Osteoblast (primary cell): ENCODE data around the gene SLFN11. TPM values are rescaled to one million over a fixed set of nuclear protein-coding genes. Genes with fewer than 3 reads are reported as not detected.

Experiments
- DNase-seq: peaks from one replicate; pipeline ENCODE4 v3.0.0; 2011; ENCODE audit warnings: low spot score, mixed read lengths; ENCODE audit not compliant: insufficient read length; ENCODE audit errors: missing footprints
- H2AFZ ChIP-seq: 2 replicates; pipeline ENCODE4 v1.6.0; 2011; ENCODE audit warnings: mild to moderate bottlenecking, low read length
- H3K27ac ChIP-seq: 2 replicates; pipeline ENCODE4 v1.5.1; 2011; ENCODE audit warnings: mild to moderate bottlenecking, low read depth, low read length, moderate library complexity
- H3K27me3 ChIP-seq: 2 replicates; pipeline ENCODE4 v1.6.0; 2012; ENCODE audit warnings: mild to moderate bottlenecking, control low read depth, inconsistent platforms, low read length, moderate library complexity; ENCODE audit not compliant: insufficient read depth
- H3K36me3 ChIP-seq: 2 replicates; pipeline ENCODE4 v1.5.1; 2011; ENCODE audit warnings: mild to moderate bottlenecking, low read length, control low read depth, moderate library complexity; ENCODE audit not compliant: insufficient read depth
- H3K4me1 ChIP-seq: 2 replicates; pipeline ENCODE4 v1.5.1; 2011; ENCODE audit warnings: mild to moderate bottlenecking, low read length, control low read depth, moderate library complexity; ENCODE audit not compliant: insufficient read depth
- H3K4me2 ChIP-seq: 2 replicates; pipeline ENCODE4 v1.6.0; 2011; ENCODE audit warnings: mild to moderate bottlenecking, low read length; ENCODE audit not compliant: insufficient read depth
- H3K4me3 ChIP-seq: fragments of 200-600 bp; sonication (generic); 3 replicates; pipeline ENCODE4 v1.5.1; 2012; ENCODE audit warnings: mild to moderate bottlenecking, low read length, inconsistent platforms; ENCODE audit not compliant: insufficient read depth
- H3K79me2 ChIP-seq: 2 replicates; pipeline ENCODE4 v1.6.0; 2012; ENCODE audit warnings: mild to moderate bottlenecking, low read length, control low read depth, inconsistent platforms; ENCODE audit not compliant: insufficient read depth
- H3K9me3 ChIP-seq: 2 replicates; pipeline ENCODE4 v1.5.1; 2011; ENCODE audit warnings: low read depth, low read length, control low read depth
- H4K20me1 ChIP-seq: 2 replicates; pipeline ENCODE4 v1.6.0; 2012; ENCODE audit warnings: mild to moderate bottlenecking, low read length, control low read depth; ENCODE audit not compliant: insufficient read depth
- CTCF ChIP-seq: IDR thresholded peaks from 2 replicates; pipeline ENCODE4 v1.5.1; 2011; ENCODE audit warnings: mild to moderate bottlenecking, low read depth, low read length, moderate library complexity; ENCODE audit errors: extremely low read depth
- total RNA-seq: library from RNA; depleted of rRNA; stranded (reverse); fragments of >200 nt; gene quantifications from 2 replicates; pipeline ENCODE4 v1.2.3, GENCODE V29; 2012

Gene SLFN11
- total RNA-seq, 1 donor = 52.8 TPM

GRCh38 chr17:35344262-35344661 is 29.2 kb downstream of the SLFN11 start:
- peaks cover 31% of the 10 kb centered on the region for H3K27me3 ChIP-seq
- H3K27ac ChIP-seq = no peak overlapping the region
- no peaks in the 10 kb centered on the region for H3K9me3 ChIP-seq
- no peaks in the 10 kb centered on the region for H3K36me3 ChIP-seq
- no peak for TF ChIP-seq CTCF
- H3K4me1 ChIP-seq = no peaks in the 10 kb centered on the region
- no peaks in the 10 kb centered on the region for H3K79me2 ChIP-seq
- H4K20me1 ChIP-seq = no peaks in the 10 kb centered on the region
- no peak overlapping the region for H3K4me3 ChIP-seq
- DNase-seq = no peak
- H2AFZ ChIP-seq = no peak overlapping the region
- no peak overlapping the region for H3K4me2 ChIP-seq

GRCh38 chr17:35342276-35342675 is 31.1 kb downstream of the SLFN11 start:
- no peaks in the 10 kb centered on the region for H3K9me3 ChIP-seq
- no peak overlapping the region for H3K4me3 ChIP-seq
- H3K79me2 ChIP-seq = no peaks in the 10 kb centered on the region
- TF ChIP-seq CTCF = no peak
- DNase-seq = no peak
- H3K27ac ChIP-seq = no peak overlapping the region
- H3K27me3 ChIP-seq = peaks cover 32% of the 10 kb centered on the region
- no peak overlapping the region for H2AFZ ChIP-seq
- no peak overlapping the region for H3K4me2 ChIP-seq
- no peaks in the 10 kb centered on the region for H3K4me1 ChIP-seq
- H4K20me1 ChIP-seq = no peaks in the 10 kb centered on the region
- no peaks in the 10 kb centered on the region for H3K36me3 ChIP-seq

- H3K4me3 ChIP-seq = no peak overlapping the region
- H2AFZ ChIP-seq = no peak overlapping the region
- H3K4me1 ChIP-seq = no peaks in the 10 kb centered on the region
- no peaks in the 10 kb centered on the region for H3K9me3 ChIP-seq
- H3K36me3 ChIP-seq = no peaks in the 10 kb centered on the region
- TF ChIP-seq CTCF = no peak
- H3K79me2 ChIP-seq = no peaks in the 10 kb centered on the region
- H4K20me1 ChIP-seq = no peaks in the 10 kb centered on the region
- no peak overlapping the region for H3K27ac ChIP-seq
- no peak overlapping the region for H3K4me2 ChIP-seq
- H3K27me3 ChIP-seq = peaks cover 31% of the 10 kb centered on the region
- no peak for DNase-seq
These were observed 31.9 kb downstream of the SLFN11 start for GRCh38 chr17:35341411-35341992.

GRCh38 chr17:35338230-35338629 is 35.2 kb downstream of the SLFN11 start:
- no peak for TF ChIP-seq CTCF
- Histone ChIP-seq H3K79me2 (no peaks in the 10 kb centered on the region), H3K4me3 (no peak overlapping the region), H2AFZ (no peak overlapping the region), H3K36me3 (no peaks in the 10 kb centered on the region), H3K4me1 (no peaks in the 10 kb centered on the region), H3K27ac (no peak overlapping the region), H4K20me1 (no peaks in the 10 kb centered on the region), H3K9me3 (no peaks in the 10 kb centered on the region), H3K4me2 (no peak overlapping the region), H3K27me3 (peaks cover 15% of the 10 kb centered on the region)
- no peak for DNase-seq
